Cerebellar cortex (tissue), 1 donor: ENCODE data around the gene PPA2.
"Not testable (repeated sequence)": the region's sequence is repeated elsewhere in the genome, so short reads cannot be mapped to it uniquely, and the experiment has no call there.

Source experiments
- DNase-seq: peaks from one replicate; pipeline ENCODE4 v3.0.0-alpha.2; 2015; ENCODE audit warnings: low spot score

PPA2 gene

GRCh38 chr4:105458541-105458940, 15.3 kb downstream of the PPA2 start:
- not testable (repeated sequence) for DNase-seq

GRCh38 chr4:105458001-105458400, 15.9 kb downstream of the PPA2 start:
- no peak for DNase-seq

GRCh38 chr4:105455998-105456397, 17.9 kb downstream of the PPA2 start:
- DNase-seq = no peak

DNA sequence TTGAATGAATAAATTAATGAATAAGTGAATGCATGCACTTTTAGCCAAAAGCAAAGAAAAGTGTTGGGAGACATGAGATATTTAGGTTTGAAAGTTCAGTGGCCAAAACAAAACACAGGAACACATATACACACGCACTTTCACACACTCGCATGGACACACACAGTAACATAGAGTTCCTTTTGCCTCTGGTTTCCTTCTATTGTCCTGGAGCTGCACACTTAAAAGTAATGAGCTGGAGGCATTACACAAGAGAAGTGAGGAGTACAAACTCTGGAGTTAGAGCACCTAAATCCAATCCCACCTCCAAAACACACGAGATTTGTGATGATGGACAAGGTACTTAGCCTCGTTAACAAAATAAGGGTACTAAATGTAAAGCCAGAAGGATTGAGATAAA, 18.7 kb downstream of the PPA2 start:
- no peak for DNase-seq

DNA sequence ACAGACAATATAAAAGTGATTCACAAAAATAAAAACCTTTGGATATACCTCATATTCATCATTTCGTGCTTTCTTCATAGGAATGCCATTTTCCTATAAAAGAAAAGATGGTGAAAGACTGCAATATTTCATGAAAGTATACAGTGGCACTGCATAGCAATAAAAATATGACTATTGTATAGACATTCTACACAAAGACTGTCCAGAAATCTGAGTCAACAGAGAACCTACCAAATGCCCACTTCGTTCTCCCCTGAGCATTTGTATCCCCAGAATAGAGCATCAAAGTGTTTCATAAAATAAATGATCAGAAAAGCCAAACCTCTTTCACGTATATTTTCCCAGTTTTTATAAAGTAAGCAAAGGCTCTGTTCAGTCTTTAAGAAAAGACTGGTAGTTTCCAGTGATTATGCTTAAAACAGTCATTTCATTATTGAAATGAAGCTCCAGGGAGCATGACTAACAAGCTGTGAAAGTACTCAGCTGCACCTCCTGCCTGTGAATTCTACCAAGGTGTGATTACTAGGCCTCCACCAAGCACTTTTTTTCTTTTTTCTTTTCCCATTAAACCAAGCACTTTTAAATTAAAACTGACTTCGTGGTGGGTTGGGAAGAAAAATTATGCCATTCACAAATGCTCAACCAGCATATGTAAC, 20.2 kb downstream of the PPA2 start:
- no peak for DNase-seq

DNA sequence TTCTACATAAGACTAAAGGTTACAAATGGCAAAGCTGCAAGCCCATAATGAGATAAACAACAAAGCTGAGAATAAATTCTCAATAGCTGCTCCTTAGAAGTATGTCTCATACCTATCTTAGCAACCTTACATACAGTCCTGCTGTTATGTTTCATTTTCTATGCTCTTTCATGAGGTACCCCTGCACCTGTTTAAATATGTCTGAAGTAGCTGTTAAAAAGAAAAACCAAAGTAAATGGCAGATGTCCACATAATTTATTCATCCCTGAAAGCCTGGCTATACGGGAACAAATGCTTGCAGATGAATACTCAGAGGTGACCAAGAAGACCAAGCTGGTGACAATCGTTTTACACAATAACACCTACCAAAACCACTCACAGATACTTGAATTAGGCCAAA, 22.5 kb downstream of the PPA2 start:
- DNase-seq = no peak

GRCh38 chr4:105440890-105441289, 33.0 kb downstream of the PPA2 start:
- DNase-seq = no peak

- no peak for DNase-seq
Observed at GRCh38 chr4:105437637-105438036, 36.2 kb downstream of the PPA2 start.

DNA sequence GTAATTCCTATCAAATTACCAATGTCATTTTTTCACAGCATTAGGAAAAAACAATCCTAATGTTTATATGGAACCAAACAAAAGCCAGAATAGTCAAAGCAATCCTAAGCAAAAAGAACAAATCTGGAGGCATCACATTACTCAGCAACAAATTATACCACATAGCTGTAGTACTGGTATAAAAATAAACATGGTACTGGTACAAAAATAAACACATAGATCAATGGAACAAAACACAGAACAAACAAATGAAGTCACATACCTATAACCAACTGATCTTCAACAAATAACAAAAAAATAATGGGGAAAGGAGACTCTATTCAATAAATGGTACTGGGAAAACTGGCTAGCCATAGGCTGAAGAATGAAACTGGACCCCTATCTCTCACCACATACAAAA, 37.4 kb downstream of the PPA2 start:
- no peak for DNase-seq

DNA sequence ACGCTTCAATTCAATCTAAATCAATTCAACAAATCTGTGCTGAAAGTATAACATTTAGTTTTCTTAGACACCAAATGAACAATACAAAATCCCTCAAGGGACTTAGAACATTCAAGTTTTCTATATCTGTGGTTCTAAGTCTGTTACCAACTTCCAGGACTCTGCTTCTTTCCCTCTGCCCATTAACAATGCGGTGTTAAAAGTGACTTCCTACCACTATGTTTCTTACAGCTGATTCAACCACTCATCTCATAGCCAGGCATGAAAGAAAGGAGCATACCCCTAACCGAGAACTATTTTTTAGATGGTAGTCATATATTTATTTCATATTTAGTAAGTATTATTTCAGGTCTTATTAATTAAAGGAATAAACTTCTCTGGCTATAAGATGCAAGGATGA, 38.9 kb downstream of the PPA2 start:
- no peak for DNase-seq

- no peak for DNase-seq
Observed at GRCh38 chr4:105433421-105433820, 40.4 kb downstream of the PPA2 start.

DNA sequence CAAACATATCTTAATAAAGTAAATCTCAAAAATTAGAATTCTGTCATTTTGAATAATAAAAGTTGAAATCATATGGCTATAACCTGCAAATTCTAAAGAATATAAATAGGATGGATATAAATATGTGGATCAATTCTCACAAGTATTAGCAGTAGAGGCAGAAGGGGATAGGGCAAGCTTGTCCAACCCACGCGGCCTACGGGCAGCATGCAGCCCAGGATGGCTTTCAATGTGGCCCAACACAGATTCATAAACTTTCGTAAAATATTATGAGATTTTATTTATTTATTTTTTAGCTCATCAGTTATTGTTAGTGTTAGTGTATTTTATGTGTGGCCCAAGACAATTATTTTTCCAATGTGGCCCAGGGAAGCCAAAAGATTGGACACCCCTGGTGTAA, 41.4 kb downstream of the PPA2 start:
- no peak for DNase-seq

DNA sequence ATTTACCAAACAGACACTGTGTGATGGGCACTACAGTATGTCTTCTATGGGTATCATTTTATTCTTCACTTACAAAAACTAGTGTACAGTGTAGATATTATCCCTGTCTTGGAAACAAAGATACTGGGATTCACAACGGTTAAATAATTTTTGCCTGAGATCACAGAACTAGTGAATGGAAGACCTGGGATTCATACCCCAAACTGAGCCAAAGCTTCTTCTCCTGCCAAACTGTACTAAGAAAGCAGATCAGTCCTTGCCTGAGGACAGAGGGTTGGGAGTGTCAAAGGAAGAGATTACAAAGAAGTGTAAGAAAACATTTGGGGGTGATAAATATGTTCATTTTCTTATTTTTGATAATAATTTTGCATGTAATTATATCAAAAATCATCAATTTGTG, 43.1 kb downstream of the PPA2 start:
- DNase-seq = no peak

DNA sequence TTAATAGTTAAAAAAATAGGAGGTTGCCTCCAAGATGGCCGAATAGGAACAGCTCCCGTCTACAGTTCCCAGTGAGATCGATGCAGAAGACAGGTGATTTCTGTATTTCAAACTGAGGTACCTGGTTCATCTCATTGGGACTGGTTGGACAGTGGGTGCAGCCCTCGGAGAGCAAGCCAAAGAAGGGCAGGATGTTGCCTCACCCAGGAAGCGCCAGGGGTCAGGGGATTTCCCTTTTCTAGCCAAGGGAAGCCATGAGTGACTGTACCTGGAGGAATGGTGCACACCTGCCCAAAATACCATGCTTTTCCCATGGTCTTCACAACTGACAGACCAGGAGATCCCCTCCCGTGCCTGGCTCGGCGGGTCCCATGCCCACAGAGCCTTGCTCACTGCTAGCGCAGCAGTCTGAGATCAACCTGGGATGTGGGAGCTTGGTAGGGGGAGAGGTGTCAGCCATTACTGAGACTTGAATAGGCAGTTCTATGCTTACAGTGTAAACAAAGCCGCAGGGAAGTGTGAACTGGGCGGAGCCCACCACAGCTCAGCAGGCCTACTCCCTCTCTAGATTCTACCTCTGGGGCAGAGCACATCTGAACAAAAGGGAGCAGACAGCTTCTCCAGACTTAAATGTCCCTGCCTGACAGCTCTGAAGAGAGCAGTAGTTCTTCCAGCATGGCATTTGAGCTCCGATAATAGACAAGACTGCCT, 47.5 kb downstream of the PPA2 start:
- DNase-seq = no peak

DNA sequence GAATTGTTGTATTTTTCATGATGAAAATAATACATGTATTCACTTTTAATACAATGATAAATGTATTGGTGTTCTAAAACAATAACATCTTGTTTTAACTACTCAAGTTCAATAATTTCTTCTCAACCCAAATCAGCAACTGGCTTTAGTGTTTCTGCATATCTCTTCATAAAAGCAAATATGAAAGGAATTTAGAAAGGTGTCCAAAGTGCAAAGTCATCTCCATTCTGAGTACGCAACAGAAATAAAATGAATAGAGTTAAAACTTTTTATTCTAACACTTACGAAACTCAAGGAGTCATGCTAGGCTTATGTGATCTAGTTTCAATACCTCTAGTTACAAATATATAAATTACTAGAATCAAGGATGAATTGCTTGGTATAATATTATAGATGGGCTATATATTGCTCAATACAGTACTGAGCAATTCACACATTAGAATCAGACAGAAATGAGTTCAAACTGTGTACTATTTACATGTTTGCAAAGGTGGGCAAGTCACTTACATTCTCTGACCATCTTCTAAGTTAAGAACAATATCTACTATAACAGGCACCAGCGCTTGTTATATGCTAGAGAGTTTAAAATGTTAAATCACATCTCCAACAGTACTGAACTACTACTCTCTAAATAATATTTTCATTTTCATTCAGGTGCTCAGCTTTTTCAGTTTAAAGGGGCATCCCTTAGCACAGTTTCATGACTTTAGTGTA, 51.5 kb downstream of the PPA2 start:
- DNase-seq = no peak

DNA sequence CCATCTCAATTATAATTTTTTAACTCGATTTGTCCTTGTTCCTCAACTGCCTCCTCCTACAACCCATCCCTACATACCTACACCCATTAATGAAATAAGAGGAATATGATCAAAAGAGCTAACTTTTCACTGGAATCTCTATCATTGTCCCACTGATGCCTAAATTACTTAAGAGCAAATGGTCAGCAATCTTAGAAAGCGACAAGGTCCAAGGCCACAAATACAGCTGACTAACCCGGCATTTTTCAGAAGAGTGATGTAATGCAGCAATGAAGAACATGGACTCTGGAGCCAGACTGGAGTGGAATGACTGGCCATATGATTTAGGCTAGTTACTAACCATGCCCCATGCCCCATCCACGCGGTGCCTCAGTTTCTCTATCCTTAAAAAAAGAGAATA, 56.2 kb downstream of the PPA2 start:
- no peak for DNase-seq

DNA sequence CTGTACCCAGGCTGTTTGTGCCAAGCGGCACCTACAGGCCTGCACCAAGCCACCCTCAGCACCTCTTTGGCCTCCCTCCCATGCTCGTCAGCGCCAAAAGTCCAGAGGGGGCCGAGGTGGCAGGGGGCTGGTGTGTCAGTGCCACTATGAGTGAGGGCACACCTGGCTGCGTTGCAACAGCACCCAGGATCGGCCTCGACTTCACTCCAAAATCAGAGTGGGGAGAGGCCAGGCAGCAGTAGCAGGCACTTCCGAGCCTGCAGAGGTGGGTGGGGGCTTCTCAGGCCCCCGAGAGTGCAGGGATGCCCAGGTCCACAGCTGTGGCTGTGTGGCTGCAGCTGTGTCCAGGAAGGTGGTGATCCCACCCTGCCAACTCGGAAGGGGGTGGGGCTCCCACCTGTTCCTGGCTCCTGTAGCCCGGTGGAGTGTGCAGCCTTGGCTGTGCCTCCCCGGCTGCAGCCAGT, 58.5 kb downstream of the PPA2 start:
- DNase-seq = no peak

DNA sequence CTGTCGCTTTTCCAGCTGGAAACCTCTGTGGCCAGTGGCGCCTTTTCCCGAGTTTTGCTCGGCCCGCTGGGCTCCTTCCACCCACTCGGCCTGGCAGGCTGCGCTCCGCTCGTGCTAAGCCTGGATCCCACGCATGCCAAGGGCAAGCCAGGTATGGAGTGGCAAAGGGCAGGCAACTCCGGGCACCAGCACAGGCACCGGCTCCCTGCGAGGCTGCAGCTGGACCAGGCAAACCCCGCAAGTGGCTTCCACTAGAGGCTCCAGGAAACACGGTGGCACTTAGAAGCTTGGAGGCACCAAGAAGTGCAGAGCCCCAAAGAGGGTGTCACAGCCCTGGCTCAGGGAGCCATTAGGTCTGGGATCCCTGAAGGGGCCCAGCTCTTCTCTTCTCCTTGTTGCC, 59.5 kb downstream of the PPA2 start:
- no peak for DNase-seq

DNA sequence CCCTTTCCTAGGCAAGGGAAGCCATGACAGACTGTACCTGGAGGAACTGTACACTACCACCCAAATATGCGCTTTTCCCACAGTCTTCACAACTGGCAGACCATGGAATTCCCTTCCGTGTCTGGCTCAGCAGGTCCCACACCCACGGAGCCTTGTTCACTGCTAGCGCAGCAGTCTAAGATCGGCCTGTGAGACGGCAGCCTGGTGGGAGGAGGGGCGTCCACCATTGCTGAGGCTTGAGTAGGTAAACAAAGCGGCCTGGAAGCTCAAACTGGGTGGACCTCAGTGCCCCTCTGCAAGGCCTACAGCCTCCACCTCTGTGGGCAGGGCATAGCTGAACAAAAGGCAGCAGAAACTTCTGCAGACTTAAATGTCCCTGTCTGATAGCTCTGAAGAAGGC, 64.7 kb downstream of the PPA2 start:
- DNase-seq = not testable (repeated sequence)

GRCh38 chr4:105400901-105401677, 72.8 kb downstream of the PPA2 start:
- DNase-seq = no peak

GRCh38 chr4:105399532-105400161, 74.2 kb downstream of the PPA2 start:
- no peak for DNase-seq

DNA sequence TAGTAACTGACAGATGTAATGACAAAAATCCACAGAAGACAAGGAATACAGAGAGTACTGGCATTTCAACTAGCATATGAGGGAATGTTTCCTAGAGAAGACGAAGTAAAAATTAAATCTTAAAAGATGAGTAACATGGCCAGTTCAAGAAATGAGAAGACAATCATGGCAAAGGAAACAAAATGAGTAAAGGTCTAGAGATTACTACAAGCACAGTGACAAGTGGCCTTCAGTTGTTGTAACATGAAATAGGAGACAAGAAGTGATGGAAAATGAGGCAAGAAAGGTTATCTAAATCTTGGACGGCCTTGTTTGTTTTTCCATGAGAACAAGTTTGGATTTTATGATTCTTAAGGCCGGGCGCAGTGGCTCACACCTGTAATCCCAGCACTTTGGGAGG, 81.0 kb downstream of the PPA2 start:
- DNase-seq = no peak
